ENCODE data around the gene MAEA. TPM values are rescaled to one million over a fixed set of nuclear protein-coding genes. Genes with fewer than 3 reads are reported as not detected.

Gene MAEA
- total RNA-seq, 1 experiment from 2014 or later = 54.3 TPM

GRCh38 chr4:1300466-1301455 lies 11.1 kb downstream of the MAEA start:
- DNase-seq (ENCODE audit: low spot score) = no peak

- DNase-seq (ENCODE audit: low spot score) = no peak
These were observed 12.5 kb downstream of the MAEA start for GRCh38 chr4:1302159-1302558.

- no peak for DNase-seq (ENCODE audit: low spot score)
These were observed 15.6 kb downstream of the MAEA start for GRCh38 chr4:1305261-1305711.

- no peak for DNase-seq (ENCODE audit: low spot score)
These were observed 16.2 kb downstream of the MAEA start for GRCh38 chr4:1305781-1306455.

GRCh38 chr4:1307951-1308735 lies 18.5 kb downstream of the MAEA start:
- no peak for DNase-seq (ENCODE audit: low spot score)

GRCh38 chr4:1309261-1310010 lies 19.7 kb downstream of the MAEA start:
- no peak for DNase-seq (ENCODE audit: low spot score)

- DNase-seq (ENCODE audit: low spot score) = no peak
These were observed 20.5 kb downstream of the MAEA start for GRCh38 chr4:1310031-1310795.

- DNase-seq (ENCODE audit: low spot score) = no peak
These were observed 21.3 kb downstream of the MAEA start for GRCh38 chr4:1310796-1311631.

GRCh38 chr4:1312821-1313640 lies 23.3 kb downstream of the MAEA start:
- DNase-seq (ENCODE audit: low spot score) = no peak

- DNase-seq (ENCODE audit: low spot score) = no peak
These were observed 25.6 kb downstream of the MAEA start for GRCh38 chr4:1315306-1315705.

GRCh38 chr4:1315836-1316536 lies 26.3 kb downstream of the MAEA start:
- no peak for DNase-seq (ENCODE audit: low spot score)

- DNase-seq (ENCODE audit: low spot score) = no peak
These were observed 27.0 kb downstream of the MAEA start for GRCh38 chr4:1316537-1317168.

GRCh38 chr4:1317177-1318045 lies 27.7 kb downstream of the MAEA start:
- DNase-seq (ENCODE audit: low spot score) = no peak

GRCh38 chr4:1318046-1318375 lies 28.3 kb downstream of the MAEA start:
- DNase-seq (ENCODE audit: low spot score) = no peak

GRCh38 chr4:1318488-1319213 lies 29.0 kb downstream of the MAEA start:
- DNase-seq (ENCODE audit: low spot score) = no peak

- no peak for DNase-seq (ENCODE audit: low spot score)
These were observed 31.8 kb downstream of the MAEA start for GRCh38 chr4:1321486-1321885.
